GM12878 (cell line): ENCODE data around the gene ETHE1. TPM values are rescaled to one million over a fixed set of nuclear protein-coding genes. Genes with fewer than 3 reads are reported as not detected.
A peak's percentile ranks its signal among the peaks of the same experiment; 100 is the strongest.

Experiments used
- ATF7 ChIP-seq: fragments of 450-650 bp; IDR thresholded peaks from 2 replicates; pipeline ENCODE4 v1.6.1; 2016; ENCODE audit warnings: low read depth, mild to moderate bottlenecking
- BACH1 ChIP-seq: fragments of 450-650 bp; IDR thresholded peaks from 2 replicates; pipeline ENCODE4 v1.6.1; 2017; ENCODE audit warnings: mild to moderate bottlenecking, borderline replicate concordance
- BCL11A ChIP-seq: IDR thresholded peaks from 2 replicates; pipeline ENCODE4 v1.6.1; 2011; ENCODE audit warnings: low read depth, low read length
- BHLHE40 ChIP-seq, 2 experiments: fragments of 450-650 bp in 1 of 2; IDR thresholded peaks; 2 replicates each; pipeline ENCODE4 v1.6.1; 2011 to 2017; ENCODE audit warnings: low read depth in 2 of 2, borderline replicate concordance in 1 of 2, improper control_type of control experiment in 1 of 2, low read length in 1 of 2, mild to moderate bottlenecking in 1 of 2
- BRCA1 ChIP-seq: IDR thresholded peaks from 2 replicates; pipeline ENCODE4 v1.6.1; 2011; ENCODE audit warnings: low read depth, low read length, improper control_type of control experiment
- CBFB ChIP-seq: IDR thresholded peaks from 2 replicates; pipeline ENCODE4 v1.6.1; 2016; ENCODE audit warnings: antibody characterized with exemption, low read depth
- CBX3 ChIP-seq: fragments of 200-600 bp; sonication (generic); IDR thresholded peaks from 2 replicates; pipeline ENCODE4 v1.6.1; 2016; ENCODE audit warnings: low read depth, borderline replicate concordance
- EGR1 ChIP-seq, 2 experiments: IDR thresholded peaks; 1 replicate in 1 of 2; 2 replicates in 1 of 2; pipeline ENCODE4 v1.6.1; 2011 to 2012; ENCODE audit warnings: low read depth in 2 of 2, low read length in 2 of 2, borderline replicate concordance in 1 of 2, mild to moderate bottlenecking in 1 of 2, moderate library complexity in 1 of 2
- GABPA ChIP-seq: IDR thresholded peaks from 2 replicates; pipeline ENCODE4 v1.6.1; 2014; ENCODE audit warnings: antibody characterized with exemption, low read depth, mild to moderate bottlenecking, inconsistent platforms
- HDAC2 ChIP-seq: fragments of 200-600 bp; sonication (generic); IDR thresholded peaks from 2 replicates; pipeline ENCODE4 v1.6.1; 2017
- HSF1 ChIP-seq: fragments of 150-350 bp; IDR thresholded peaks from 2 replicates; pipeline ENCODE4 v1.6.1; 2014; ENCODE audit warnings: mild to moderate bottlenecking, low read depth, low read length
- MAX ChIP-seq: IDR thresholded peaks from 2 replicates; pipeline ENCODE4 v1.6.1; 2012; ENCODE audit warnings: low read depth, low read length, improper control_type of control experiment
- NFYA ChIP-seq: IDR thresholded peaks from 2 replicates; pipeline ENCODE4 v1.6.1; 2011; ENCODE audit warnings: low read depth, mild to moderate bottlenecking, low read length, improper control_type of control experiment, borderline replicate concordance
- NR2C1 ChIP-seq: fragments of 450-650 bp; IDR thresholded peaks from 2 replicates; pipeline ENCODE4 v1.6.1; 2017; ENCODE audit warnings: antibody characterized with exemption, mild to moderate bottlenecking, moderate library complexity
- PKNOX1 ChIP-seq: fragments of 450-650 bp; IDR thresholded peaks from 2 replicates; pipeline ENCODE4 v1.6.1; 2016; ENCODE audit warnings: mild to moderate bottlenecking
- POLR2A ChIP-seq: IDR thresholded peaks from 2 replicates; pipeline ENCODE4 v1.6.1; 2011; ENCODE audit warnings: low read depth, mild to moderate bottlenecking, low read length
- PRDM15 ChIP-seq: fragments of 450-650 bp; formaldehyde crosslinking; IDR thresholded peaks from 2 replicates; pipeline ENCODE4 v1.4.0; 2020; ENCODE audit warnings: mild to moderate bottlenecking, moderate library complexity
- RB1 ChIP-seq: fragments of 450-650 bp; formaldehyde crosslinking; IDR thresholded peaks from 2 replicates; pipeline ENCODE4 v1.6.1; 2017; ENCODE audit warnings: mild to moderate bottlenecking, borderline replicate concordance
- SIN3A ChIP-seq: IDR thresholded peaks from 2 replicates; pipeline ENCODE4 v1.6.1; 2012; ENCODE audit warnings: low read depth, low read length, improper control_type of control experiment
- SPI1 ChIP-seq: IDR thresholded peaks from 2 replicates; pipeline ENCODE4 v1.6.1; 2011; ENCODE audit warnings: low read depth, mild to moderate bottlenecking, low read length, moderate library complexity, borderline replicate concordance; ENCODE audit not compliant: insufficient read depth
- YY1 ChIP-seq: IDR thresholded peaks from 2 replicates; pipeline ENCODE4 v1.6.1; 2011; ENCODE audit warnings: low read depth, mild to moderate bottlenecking, low read length
- polyA plus RNA-seq, 11 experiments: library from polyadenylated mRNA; depleted of rRNA in 4 of 11; unstranded in 6 of 11; stranded (reverse) in 5 of 11; fragments of >200 nt; fragmentation: Nextera tagmentation in 4 of 11; fragmentation: Illumina TruSeq in 1 of 11; extraction: Ambion mirVana in 4 of 11; extraction: Trizol in 1 of 11; gene quantifications; 1 replicate in 1 of 11; 2 replicates in 10 of 11; pipeline versions ENCODE4 v1.2.1 to v1.2.3, GENCODE V29; 2011 to 2016; ENCODE audit warnings: inconsistent platforms in 2 of 11, missing spikeins in 2 of 11, low read depth in 1 of 11
- total RNA-seq, 4 experiments: library from RNA; depleted of rRNA in 3 of 4; stranded (reverse); fragments of >200 nt in 3 of 4; fragmentation: Illumina TruSeq in 1 of 4; extraction: Trizol in 1 of 4; gene quantifications; 2 replicates each; pipeline versions ENCODE4 v1.2.1 to v1.2.3, GENCODE V29; 2013 to 2021

ETHE1 gene
- total and polyA plus RNA-seq, 10 of the 15 experiments (the other 5 are each of a cell fraction or from before 2014, with no cell fraction given) = 22.1 to 155 (median 52.7) TPM

- no peak for TF ChIP-seq ATF7
- TF ChIP-seq CBX3 = no peak
- no peak for TF ChIP-seq PRDM15
- TF ChIP-seq BRCA1 = no peak
- TF ChIP-seq NFYA = no peak
- TF ChIP-seq PKNOX1 = peak; percentile 67; the same call in 1 of the 2 replicates
- TF ChIP-seq CBFB = no peak
- no peak for TF ChIP-seq HSF1
- peak; percentile 68 for TF ChIP-seq NR2C1
- TF ChIP-seq HDAC2 = no peak
- peak; percentile 75 for TF ChIP-seq POLR2A
- 0 out of 2 replicates have a peak, but pooled peaks have one; percentile 44 for TF ChIP-seq MAX
- TF ChIP-seq RB1 = no peak
- TF ChIP-seq BACH1 = no peak
- peak in 1 of 2 experiments; percentile 47; a peak in 1 of 3 replicates for TF ChIP-seq EGR1 (IDR thresholded peaks at IDR 0.05; ENCODE audit: borderline replicate concordance in 1 of 2, low read depth in 2 of 2, low read length in 2 of 2)
- TF ChIP-seq BHLHE40 (IDR thresholded peaks at IDR 0.05; ENCODE audit: borderline replicate concordance in 1 of 2, low read depth in 2 of 2, low read length in 1 of 2) = peak in 1 of 2 experiments; percentile 11; a peak in 1 of 4 replicates
- TF ChIP-seq SPI1 = peak; percentile 38; the same call in 1 of the 2 replicates
- peak; percentile 59; the same call in 1 of the 2 replicates for TF ChIP-seq SIN3A
- TF ChIP-seq BCL11A = no peak
- TF ChIP-seq YY1 = peak; percentile 71
- no peak for TF ChIP-seq GABPA
Observed at GRCh38 chr19:43503501-43504425, 23.2 kb downstream of the ETHE1 start (continued).
